HFFc6 (cell line): ENCODE results near the gene RNF115. TPM values are rescaled to one million over a fixed set of nuclear protein-coding genes. Genes with fewer than 3 reads are reported as not detected.
"Not testable (repeated sequence)": the region's sequence is repeated elsewhere in the genome, so short reads cannot be mapped to it uniquely, and the experiment has no call there.

Experiments
- DNase-seq: peaks from one replicate; pipeline ENCODE4 v3.0.0-alpha.2; 2018
- H3K27ac Mint-ChIP-seq: 2 replicates; pipeline ENCODE4 v1.8.0; 2020; ENCODE audit warnings: mild to moderate bottlenecking, mixed read lengths
- H3K27me3 Mint-ChIP-seq: 2 replicates; pipeline ENCODE4 v1.8.0; 2021; ENCODE audit warnings: mild to moderate bottlenecking, moderate library complexity, mixed read lengths; ENCODE audit not compliant: insufficient read depth
- H3K36me3 Mint-ChIP-seq: 2 replicates; pipeline ENCODE4 v1.8.0; 2021; ENCODE audit warnings: low read depth, mixed read lengths
- H3K4me1 Mint-ChIP-seq: 2 replicates; pipeline ENCODE4 v1.8.0; 2020; ENCODE audit warnings: low read depth, mixed read lengths
- H3K4me3 Mint-ChIP-seq: 2 replicates; pipeline ENCODE4 v1.8.0; 2020; ENCODE audit warnings: mild to moderate bottlenecking, moderate library complexity, mixed read lengths
- H3K9me3 Mint-ChIP-seq: 2 replicates; pipeline ENCODE4 v1.8.0; 2020; ENCODE audit warnings: mild to moderate bottlenecking, mixed read lengths
- CTCF ChIP-seq: fragments of 200-600 bp; sonication (generic); IDR thresholded peaks from 2 replicates; pipeline ENCODE4 v1.5.0; 2021; ENCODE audit warnings: antibody characterized with exemption, mild to moderate bottlenecking
- total RNA-seq, 6 experiments: library from RNA; stranded (reverse); fragmentation: NEBNext Ultra II Directional; extraction: Animal tissue kit (Norgen Biotek cat#: 25700); gene quantifications; 2 replicates in 1 of 6; 3 replicates in 5 of 6; pipeline ENCODE4 v1.2.3, GENCODE V29; 2021

RNF115 gene
- total RNA-seq, 6 experiments from 2014 or later = 14.0 to 23.0 (median 21.2) TPM

GRCh38 chr1:145826030-145826429, 2.1 kb upstream of the RNF115 start:
- Mint-ChIP-seq H3K27ac (peak overlapping the region; percentile 42), H3K27me3 (peaks cover 4% of the 10 kb centered on the region; the same call in 1 of the 2 replicates), H3K9me3 (no peaks in the 10 kb centered on the region), H3K4me3 (peak overlapping the region; percentile 95), H3K36me3 (peaks cover 49% of the 10 kb centered on the region), H3K4me1 (peaks cover 30% of the 10 kb centered on the region)
- no peak for DNase-seq
- TF ChIP-seq CTCF = peak; percentile 25

- Mint-ChIP-seq H3K36me3 (peaks cover 40% of the 10 kb centered on the region), H3K27me3 (peaks cover 4% of the 10 kb centered on the region; the same call in 1 of the 2 replicates), H3K27ac (peak overlapping the region; percentile 97), H3K9me3 (no peaks in the 10 kb centered on the region), H3K4me3 (peak overlapping the region; percentile 95), H3K4me1 (peaks cover 30% of the 10 kb centered on the region)
- no peak for TF ChIP-seq CTCF
- DNase-seq = no peak
Observed at GRCh38 chr1:145824499-145824842, 576 bp upstream of the RNF115 start.

- not testable (repeated sequence) for H3K27ac Mint-ChIP-seq, H3K27me3 Mint-ChIP-seq, DNase-seq, H3K4me3 Mint-ChIP-seq, H3K9me3 Mint-ChIP-seq
- H3K36me3 Mint-ChIP-seq = peaks cover 25% of the 10 kb centered on the region
- peaks cover 21% of the 10 kb centered on the region for H3K4me1 Mint-ChIP-seq
Observed at GRCh38 chr1:145822779-145823331, 1.0 kb downstream of the RNF115 start.

GRCh38 chr1:145818095-145818494, 5.8 kb downstream of the RNF115 start:
- not testable (repeated sequence) for H3K9me3 Mint-ChIP-seq, H3K4me1 Mint-ChIP-seq, H3K27me3 Mint-ChIP-seq, H3K36me3 Mint-ChIP-seq, H3K4me3 Mint-ChIP-seq
- peak; percentile 81 for DNase-seq
- H3K27ac Mint-ChIP-seq = peak overlapping the region; percentile 61; the same call in 1 of the 2 replicates

- H3K9me3 Mint-ChIP-seq = not testable (repeated sequence)
Observed at GRCh38 chr1:145812977-145813810, 10.7 kb downstream of the RNF115 start.

GRCh38 chr1:145806844-145807243, 17.1 kb downstream of the RNF115 start:
- peaks cover 4% of the 10 kb centered on the region; the same call in 1 of the 2 replicates for H3K36me3 Mint-ChIP-seq
- no peaks in the 10 kb centered on the region for H3K27me3 Mint-ChIP-seq
- TF ChIP-seq CTCF = no peak
- H3K4me3 Mint-ChIP-seq = no peak overlapping the region
- H3K27ac Mint-ChIP-seq = no peak overlapping the region
- H3K4me1 Mint-ChIP-seq = peaks cover 52% of the 10 kb centered on the region
- no peaks in the 10 kb centered on the region for H3K9me3 Mint-ChIP-seq
- DNase-seq = no peak

More at GRCh38 chr1:145812977-145813810, 10.7 kb downstream of the RNF115 start:
- H3K4me3 Mint-ChIP-seq = peak overlapping the region; percentile 61
- H3K4me1 Mint-ChIP-seq, H3K27me3 Mint-ChIP-seq, DNase-seq, H3K36me3 Mint-ChIP-seq, H3K27ac Mint-ChIP-seq: not testable (repeated sequence)

- Mint-ChIP-seq H3K27me3 (no peaks in the 10 kb centered on the region), H3K27ac (no peak overlapping the region), H3K4me1 (peaks cover 57% of the 10 kb centered on the region), H3K9me3 (no peaks in the 10 kb centered on the region), H3K4me3 (no peak overlapping the region), H3K36me3 (peaks cover 8% of the 10 kb centered on the region; the same call in 1 of the 2 replicates)
- no peak for TF ChIP-seq CTCF
- DNase-seq = no peak
Observed at GRCh38 chr1:145806408-145806807, 17.5 kb downstream of the RNF115 start.
